GM21515 (cell line): ENCODE results near the gene WDR6.

Source experiments
- ATAC-seq: cut with Tn5 transposase; IDR thresholded peaks from one replicate; pipeline ENCODE4 v1.9.1; 2021; ENCODE audit not compliant: unreplicated experiment

Gene WDR6, protein sequence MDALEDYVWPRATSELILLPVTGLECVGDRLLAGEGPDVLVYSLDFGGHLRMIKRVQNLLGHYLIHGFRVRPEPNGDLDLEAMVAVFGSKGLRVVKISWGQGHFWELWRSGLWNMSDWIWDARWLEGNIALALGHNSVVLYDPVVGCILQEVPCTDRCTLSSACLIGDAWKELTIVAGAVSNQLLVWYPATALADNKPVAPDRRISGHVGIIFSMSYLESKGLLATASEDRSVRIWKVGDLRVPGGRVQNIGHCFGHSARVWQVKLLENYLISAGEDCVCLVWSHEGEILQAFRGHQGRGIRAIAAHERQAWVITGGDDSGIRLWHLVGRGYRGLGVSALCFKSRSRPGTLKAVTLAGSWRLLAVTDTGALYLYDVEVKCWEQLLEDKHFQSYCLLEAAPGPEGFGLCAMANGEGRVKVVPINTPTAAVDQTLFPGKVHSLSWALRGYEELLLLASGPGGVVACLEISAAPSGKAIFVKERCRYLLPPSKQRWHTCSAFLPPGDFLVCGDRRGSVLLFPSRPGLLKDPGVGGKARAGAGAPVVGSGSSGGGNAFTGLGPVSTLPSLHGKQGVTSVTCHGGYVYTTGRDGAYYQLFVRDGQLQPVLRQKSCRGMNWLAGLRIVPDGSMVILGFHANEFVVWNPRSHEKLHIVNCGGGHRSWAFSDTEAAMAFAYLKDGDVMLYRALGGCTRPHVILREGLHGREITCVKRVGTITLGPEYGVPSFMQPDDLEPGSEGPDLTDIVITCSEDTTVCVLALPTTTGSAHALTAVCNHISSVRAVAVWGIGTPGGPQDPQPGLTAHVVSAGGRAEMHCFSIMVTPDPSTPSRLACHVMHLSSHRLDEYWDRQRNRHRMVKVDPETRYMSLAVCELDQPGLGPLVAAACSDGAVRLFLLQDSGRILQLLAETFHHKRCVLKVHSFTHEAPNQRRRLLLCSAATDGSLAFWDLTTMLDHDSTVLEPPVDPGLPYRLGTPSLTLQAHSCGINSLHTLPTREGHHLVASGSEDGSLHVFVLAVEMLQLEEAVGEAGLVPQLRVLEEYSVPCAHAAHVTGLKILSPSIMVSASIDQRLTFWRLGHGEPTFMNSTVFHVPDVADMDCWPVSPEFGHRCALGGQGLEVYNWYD

GRCh38 chr3:49007068-49007770 is at the start of gene WDR6:
WDR6 (plus strand) TSS chr3:49007391; CDS start chr3:49007432, 41 bp downstream.
- ATAC-seq, result peak; percentile 81

DNA sequence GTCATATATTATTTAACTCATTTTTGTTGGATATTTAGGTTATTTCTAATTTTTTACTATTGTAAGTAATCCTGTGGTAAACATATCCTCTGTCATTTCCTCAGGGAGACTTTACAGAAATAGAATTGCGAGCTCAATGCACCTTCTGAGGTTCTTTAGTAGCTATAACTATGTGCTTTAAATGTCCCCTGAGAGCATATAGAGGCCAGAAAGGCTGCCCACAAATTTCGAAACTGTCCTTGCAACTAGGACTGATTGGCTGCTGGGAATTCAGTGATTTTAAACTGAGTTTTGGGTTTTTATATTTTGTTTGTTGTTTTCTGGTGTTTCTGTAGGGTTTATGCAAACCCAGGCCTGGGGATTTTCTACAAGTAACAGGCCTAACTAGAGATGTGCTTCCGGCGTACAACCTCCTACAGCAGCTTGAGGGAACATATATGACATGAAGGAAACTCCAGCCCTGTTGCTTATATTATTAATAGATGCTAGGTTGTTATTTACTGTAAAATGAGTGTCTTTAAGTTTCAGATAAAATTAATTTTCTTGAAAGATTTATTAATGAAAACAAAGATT is 46.3 kb upstream of the WDR6 start:
- ATAC-seq, result no peak

DNA sequence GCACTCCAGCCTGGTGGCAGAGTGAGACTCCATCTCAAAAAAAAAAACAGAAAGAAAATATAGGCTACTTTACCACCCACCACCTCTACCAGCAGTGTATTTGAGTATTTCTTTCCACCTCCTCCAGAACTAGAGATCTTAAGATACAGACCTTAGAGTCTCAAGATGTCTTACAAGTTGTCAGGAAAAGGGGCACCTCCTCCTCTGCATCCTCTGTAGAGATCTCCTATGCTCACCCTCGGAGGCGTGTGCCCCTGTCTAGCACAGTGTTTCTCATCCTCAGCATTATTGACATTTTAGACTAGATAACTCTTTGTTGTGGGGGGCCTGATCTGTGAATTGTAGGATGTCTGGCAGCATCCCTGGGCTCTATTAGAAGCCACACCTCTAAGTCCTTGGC is 44.9 kb upstream of the WDR6 start:
- ATAC-seq, result no peak

DNA sequence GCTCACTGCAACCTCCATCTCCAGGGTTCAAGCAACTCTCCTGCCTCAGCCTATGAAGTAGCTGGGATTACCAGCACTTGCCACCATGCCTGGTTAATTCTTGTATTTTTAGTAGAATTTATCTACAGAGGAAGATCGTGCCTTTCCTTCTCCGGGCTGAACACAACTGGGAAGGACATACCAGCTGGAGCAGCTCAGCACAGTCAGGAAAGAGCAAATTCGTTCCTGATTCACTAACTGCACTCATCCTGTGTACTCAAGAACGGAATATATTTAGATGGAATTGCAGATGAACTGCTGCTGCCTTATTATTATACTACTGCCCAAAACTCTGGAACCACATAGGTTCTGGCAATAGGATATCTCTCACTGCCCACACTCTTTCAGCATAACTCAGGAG is 44.3 kb upstream of the WDR6 start:
- no peak for ATAC-seq

- no peak for ATAC-seq
Observed at GRCh38 chr3:48963591-48963990, 43.6 kb upstream of the WDR6 start.

GRCh38 chr3:48966367-48966766 is 40.8 kb upstream of the WDR6 start:
- ATAC-seq, result no peak

DNA sequence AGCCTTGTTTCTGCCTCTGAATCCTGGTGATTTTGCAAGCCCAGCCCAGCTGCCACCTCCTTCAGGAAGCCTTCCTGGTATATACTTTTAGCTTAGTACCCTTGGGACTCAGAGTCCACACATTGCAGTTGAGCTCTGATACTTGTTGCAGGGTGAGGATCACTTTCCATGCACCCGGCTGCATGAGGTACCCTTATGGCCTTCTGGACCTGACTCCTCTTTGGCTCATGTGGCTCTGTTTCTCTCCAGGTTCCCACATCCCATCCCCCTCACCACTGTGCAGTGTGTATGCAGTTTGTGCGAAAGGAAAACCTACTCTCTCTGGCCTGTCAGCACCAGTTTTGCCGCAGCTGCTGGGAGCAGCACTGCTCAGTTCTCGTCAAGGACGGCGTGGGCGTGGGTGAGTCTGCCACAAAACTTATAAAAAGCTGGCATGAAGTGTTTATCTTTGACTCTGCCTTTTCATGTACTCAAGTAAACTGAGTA is 40.3 kb upstream of the WDR6 start:
- ATAC-seq, result no peak

- no peak for ATAC-seq
Observed at GRCh38 chr3:48970586-48970985, 36.6 kb upstream of the WDR6 start.

DNA sequence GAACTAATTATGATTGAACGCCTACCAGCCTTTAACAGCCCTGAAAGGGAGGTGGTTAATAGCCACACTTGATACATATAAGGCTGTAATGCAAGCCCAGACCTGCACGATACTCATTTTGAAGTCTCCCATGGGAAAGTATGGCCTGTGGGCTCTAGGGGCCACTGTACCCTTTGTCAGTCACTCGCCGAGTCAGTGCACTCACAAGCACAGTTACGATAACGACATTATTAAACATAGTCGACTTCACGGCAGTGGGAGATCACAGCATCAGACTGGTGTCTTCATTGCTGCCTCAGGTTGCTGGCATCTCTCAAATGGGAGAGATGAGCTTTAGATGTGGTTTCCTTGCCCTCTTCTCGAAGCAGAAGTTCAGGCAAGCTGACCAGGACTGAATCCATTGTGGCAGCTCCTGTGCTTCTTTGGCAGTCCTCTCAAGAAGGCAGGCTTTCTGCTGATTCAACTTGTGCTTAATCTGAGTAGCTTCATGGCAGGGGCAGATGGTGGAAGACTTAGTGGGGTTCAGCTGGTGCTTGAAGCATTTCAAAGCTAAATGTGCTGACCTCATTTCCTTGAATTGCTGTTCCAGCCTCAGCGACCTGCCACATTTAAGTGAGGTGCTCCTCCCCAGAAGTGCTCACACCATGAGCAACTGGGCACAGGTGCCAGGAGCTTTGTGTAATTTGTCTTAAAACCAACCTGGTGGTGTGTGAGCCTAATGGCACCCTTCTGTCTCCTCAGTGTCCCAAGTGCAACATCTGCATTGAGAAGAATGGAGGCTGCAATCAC is 32.9 kb upstream of the WDR6 start:
- no peak for ATAC-seq

GRCh38 chr3:48979451-48979850 is 27.7 kb upstream of the WDR6 start:
- no peak for ATAC-seq

GRCh38 chr3:48980295-48980694 is 26.9 kb upstream of the WDR6 start:
- ATAC-seq, result no peak

DNA sequence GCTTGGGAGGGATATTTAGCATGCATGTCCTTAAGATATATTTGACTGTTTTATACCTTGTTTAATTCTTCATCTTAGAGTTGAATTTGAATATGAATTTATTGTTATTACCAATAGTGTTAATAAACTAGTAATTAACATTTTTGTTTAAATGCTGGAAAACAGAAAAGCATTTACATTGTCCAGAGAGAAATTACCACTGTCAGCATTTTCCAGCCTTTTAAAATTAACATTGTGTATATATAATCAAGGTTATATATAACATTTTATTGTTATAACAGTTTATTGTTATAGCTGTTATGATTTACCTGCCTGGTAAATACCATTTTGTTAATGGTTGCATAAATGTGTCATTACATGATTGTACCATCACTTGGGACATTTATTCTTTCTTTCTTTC is 25.2 kb upstream of the WDR6 start:
- no peak for ATAC-seq

- ATAC-seq, result no peak
Observed at GRCh38 chr3:48982686-48983085, 24.5 kb upstream of the WDR6 start.

DNA sequence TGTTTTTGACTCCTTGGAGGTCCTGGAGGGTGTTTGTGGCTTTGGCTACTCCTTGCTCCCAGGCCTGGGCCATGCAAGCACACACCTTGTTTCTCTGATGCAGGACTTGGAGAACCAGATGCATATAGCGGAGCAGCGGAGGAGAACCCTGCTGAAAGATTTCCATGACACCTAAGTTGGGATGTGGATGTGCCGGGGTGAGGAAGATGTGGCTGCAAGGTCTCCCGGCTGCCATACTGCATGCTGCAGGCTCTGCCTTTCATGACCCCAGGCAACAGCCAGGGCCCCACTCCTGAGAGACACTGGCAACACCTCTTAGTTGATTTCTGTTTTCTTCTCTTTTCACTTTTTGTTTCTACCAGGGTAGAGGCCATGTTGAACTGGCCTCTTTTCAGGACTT is 24.1 kb upstream of the WDR6 start:
- no peak for ATAC-seq

DNA sequence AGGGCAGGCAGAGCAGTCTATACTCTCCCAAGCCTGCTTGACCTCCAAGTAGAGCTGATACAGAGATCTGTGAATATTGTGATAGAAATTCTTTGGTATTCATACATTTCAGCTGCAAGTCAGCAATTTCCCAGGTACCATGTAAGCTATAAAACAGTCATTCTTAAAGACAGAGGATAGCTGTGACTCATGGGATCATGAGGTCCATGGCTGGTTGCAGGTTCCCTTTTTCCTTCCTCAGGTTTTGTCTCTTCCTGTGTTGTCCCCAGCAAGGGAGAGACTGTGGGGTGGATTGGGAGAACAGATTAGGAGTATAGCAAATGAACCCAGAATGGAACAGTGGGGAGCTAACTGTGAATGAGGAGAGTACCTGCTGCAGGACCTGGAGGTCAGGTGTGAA is 22.5 kb upstream of the WDR6 start:
- ATAC-seq, result no peak

GRCh38 chr3:48985831-48986376 is 21.3 kb upstream of the WDR6 start:
- no peak for ATAC-seq

GRCh38 chr3:48989126-48989795 is 17.9 kb upstream of the WDR6 start:
- no peak for ATAC-seq

DNA sequence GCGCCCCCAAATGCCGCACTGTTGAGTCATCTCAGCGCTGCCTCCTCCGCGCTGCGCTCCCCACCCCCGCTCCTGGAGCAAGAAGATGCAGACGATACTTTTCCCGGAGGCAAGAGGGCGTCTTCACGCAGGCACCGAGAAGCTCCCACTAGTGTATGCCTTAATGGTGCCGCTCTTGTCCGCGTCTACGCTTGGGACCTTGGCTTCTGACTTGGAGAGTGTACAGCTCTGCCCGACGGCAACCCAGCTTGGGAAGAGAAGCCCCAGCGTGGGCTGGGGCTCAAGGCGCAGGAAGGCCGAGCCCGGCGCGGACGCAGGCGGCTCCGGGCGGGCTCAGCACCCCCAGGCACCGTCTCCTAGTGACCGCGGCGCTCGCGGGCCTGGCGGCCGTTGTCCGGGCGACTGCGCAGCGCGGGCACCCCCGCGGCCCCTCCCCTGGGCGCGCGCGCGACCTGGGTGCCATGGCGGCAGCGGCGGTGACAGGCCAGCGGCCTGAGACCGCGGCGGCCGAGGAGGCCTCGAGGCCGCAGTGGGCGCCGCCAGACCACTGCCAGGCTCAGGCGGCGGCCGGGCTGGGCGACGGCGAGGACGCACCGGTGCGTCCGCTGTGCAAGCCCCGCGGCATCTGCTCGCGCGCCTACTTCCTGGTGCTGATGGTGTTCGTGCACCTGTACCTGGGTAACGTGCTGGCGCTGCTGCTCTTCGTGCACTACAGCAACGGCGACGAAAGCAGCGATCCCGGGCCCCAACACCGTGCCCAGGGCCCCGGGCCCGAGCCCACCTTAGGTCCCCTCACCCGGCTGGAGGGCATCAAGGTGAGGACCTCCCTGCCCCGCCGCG is 17.2 kb upstream of the WDR6 start, which contains the start of gene P4HTM:
P4HTM (plus strand) TSS at position 446 of the 840 bp plus-strand sequence; CDS start at position 462, 16 bp downstream.
- ATAC-seq, result no peak
